Measurements from ENCODE around the gene PDE4D.
"Not testable (repeated sequence)": the region's sequence is repeated elsewhere in the genome, so short reads cannot be mapped to it uniquely, and the experiment has no call there.

Gene PDE4D

DNA sequence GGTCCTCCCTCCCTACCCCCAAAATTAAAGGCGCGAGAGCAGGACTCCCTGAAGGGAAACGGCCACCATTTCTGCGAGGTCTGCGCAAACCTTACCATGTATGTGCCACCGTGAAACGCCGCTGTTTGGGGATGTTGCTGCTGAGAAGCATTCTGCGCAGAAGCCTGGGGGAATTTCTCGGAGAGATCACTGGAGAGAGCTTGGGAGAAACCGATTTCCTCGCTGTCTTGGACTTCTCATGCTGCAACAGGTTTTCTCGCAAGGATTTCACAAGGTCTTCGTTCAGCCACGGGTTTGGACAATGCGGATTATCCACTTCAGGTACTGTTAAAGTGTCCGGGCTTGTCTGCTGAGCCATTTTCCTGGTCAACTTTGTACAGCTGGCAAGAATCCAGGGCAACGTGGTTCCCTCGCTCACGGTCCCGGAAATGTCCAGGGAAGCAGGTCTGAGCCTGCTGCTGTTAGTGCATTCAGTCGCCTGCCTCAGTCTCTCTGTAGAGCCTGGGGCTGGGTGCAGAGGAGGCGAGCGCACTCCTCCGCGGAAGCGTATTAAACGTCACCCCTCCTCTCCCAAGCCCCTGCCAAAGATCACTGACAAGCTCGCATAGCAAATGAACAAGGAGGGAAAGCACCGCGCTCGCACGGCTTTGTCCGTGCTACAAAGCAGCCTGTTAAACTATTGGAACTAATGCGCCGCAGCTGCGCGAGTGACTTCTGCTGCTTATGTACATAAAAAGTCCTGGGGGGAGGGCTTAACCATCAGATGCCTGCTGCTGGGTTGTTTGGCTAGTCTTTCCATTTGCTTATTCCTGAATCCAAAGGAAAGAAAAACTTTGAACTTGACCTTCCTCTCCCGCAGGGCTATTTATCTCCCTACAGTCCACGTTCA is 125.1 kb downstream of the PDE4D start:
- DNase-seq (ENCODE audit: low read depth, low spot score), result no peak

DNA sequence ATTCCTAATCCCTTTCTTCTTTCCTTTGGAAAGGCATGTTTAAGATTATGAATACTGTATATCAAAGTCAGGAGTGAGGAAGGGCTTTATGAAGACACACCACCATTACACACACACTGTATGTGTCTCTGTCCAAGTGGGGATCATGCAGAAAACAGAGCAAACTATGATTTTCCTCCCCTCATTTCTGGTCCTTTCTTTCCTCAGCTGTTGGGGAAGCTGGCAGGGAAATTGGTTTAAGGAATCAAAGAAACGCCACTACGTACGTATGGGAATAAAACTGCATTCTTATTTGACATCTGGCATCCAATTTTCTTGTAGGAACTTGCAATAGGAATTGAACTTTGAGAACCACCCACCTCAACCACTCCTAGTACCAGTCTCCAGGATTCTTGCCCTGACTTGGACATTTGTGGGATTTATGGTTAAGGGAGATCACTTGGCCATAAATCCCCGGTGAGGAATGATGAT is 125.8 kb downstream of the PDE4D start:
- DNase-seq (ENCODE audit: low read depth, low spot score), result no peak

DNA sequence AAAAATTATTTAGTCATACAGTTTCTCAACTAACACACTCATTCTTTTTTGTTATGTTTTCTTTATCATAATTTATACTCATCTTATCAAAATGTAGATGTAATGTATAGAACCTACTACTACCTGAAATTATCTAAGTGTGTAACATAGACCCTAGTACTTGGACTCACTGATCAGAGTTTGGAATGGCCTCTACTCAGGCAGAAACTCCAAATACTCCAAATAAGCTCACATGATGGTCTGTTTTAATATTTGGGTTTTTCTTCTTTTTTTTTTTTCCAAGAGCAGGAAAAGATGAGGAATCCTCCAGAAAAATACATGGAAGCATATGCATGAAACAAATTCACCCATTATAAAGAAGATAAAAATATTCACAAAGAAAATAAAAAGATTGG is 126.3 kb downstream of the PDE4D start:
- no peak for DNase-seq (ENCODE audit: low read depth, low spot score)

DNA sequence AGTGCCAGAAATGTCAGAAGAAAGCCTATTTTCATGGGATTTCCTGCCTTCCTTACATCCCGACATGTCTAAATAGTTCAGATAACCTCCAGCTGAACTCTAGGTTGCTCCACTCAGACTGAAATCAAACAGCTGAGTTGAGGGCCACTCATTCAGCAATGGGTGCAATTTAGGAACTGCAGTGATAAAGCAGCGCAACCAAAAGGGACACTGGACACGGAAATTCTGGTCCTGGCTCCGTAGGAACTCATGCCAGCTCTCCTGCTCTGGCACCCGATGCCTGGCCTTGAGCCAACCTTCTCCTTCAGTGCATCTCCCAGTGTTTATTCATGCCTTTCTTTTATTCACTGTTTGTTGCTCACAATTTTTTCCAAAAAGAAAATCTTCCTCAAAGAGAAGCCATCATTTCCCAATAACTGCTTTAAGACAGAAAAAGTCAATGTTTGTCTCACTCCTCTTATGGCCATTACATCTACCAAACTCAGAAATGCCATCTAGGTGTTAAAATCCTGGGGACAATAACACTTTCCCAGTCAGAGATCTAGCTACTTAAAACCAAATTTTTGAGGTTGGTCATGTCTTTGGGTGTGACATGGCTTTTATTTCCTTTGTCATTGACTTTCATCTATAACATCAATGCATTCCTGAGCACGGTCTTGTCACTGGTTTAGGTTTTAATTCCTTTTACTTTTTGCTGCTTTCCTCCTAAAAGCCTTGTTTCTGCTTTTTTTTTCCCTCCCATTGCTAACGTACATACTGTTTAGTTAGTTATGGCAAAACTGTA is 126.9 kb downstream of the PDE4D start:
- no peak for DNase-seq (ENCODE audit: low read depth, low spot score)

DNA sequence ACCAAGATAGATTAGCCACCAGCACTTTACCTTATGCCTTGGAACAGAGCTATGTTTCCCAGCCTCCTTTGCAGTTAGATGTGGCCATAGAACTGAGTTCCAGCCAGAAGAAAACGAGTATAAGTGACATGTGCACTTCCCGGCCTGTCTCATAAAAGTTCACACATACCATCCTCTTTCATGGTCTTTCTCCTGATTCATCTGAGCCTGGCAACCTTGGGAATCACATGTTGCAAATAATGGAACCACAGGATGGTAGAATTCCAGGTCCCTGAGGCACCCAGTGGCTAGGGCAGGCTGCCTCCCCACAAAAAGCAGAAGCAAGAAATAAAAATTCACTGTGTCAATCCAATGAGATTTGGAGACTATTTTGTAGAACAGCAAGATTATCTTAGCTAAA is 128.1 kb downstream of the PDE4D start:
- DNase-seq (ENCODE audit: low read depth, low spot score), result no peak

DNA sequence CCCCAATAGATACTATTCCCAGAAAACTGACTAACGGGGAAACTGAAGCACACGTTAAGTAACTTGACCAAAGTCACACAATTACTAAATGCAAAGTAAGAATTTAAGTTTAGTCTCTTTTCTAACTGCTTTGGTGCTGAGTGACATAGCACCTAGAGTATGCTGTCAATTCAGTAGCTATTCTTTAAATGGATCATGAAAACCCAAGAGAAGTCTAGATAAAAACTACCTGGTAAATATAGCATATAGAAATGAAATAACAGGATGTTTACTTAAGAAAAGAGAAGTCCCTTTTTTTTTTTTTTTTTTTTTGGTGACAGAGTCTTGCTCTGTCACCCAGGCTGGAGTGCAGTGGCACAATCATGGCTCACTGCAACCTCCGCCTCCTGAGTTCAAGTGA is 129.2 kb downstream of the PDE4D start:
- no peak for DNase-seq (ENCODE audit: low read depth, low spot score)

DNA sequence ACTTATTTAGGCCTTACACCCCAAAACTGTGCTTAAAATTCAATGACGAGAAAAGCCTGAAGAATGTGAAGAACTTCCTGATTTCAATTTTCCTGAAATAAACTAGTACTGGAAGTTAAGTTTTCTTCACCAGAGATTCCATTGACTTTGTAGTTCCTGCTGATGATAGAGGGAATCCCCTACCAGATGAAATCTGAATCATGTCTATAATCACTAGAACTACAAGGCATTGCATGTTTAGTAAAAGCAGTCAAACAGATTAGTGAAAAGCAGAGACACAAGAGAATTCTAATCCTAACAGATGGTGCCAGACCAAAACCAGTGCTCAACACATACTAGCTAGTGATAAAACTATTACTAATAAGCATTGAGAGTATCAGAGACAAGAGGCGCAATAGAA is 130.0 kb downstream of the PDE4D start:
- no peak for DNase-seq (ENCODE audit: low read depth, low spot score)

DNA sequence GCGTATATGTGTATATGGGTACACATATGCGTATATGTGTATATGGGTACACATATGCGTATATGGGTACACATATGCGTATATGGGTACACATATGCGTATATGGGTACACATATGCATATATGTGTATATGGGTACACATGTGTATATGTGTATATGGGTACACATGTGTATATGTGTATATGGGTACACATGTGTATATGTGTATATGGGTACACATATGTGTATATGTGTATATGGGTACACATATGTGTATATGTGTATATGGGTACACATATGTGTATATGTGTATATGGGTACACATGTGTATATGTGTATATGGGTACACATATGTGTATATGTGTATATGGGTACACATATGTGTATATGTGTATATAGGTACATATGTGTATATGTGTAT is 131.3 kb downstream of the PDE4D start:
- DNase-seq (ENCODE audit: low read depth, low spot score), result not testable (repeated sequence)

DNA sequence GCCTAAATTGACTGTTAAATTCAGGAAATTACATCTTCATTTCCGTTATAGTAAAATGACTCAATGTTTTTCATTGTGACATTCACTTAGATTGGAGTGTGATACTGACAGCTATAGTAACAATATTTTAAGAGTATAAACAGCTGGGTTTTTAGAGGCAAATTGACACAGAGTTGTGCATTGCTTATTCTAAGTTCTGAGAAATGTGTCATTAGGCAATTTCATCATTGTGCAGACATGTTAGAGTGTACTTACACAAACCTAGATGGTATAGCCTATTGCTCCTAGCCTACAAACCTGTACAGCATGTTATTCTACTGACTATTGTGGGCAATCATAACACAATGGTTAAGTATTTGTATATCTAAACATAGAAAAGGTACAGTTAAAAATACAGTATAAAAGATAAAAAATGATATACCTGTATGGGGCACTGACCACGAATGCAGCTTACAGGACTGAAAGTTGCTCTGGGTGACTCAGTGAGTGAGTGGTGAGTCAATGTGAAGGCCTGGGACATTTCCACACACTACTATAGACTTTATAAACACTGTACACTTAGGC is 132.7 kb downstream of the PDE4D start:
- no peak for DNase-seq (ENCODE audit: low read depth, low spot score)

DNA sequence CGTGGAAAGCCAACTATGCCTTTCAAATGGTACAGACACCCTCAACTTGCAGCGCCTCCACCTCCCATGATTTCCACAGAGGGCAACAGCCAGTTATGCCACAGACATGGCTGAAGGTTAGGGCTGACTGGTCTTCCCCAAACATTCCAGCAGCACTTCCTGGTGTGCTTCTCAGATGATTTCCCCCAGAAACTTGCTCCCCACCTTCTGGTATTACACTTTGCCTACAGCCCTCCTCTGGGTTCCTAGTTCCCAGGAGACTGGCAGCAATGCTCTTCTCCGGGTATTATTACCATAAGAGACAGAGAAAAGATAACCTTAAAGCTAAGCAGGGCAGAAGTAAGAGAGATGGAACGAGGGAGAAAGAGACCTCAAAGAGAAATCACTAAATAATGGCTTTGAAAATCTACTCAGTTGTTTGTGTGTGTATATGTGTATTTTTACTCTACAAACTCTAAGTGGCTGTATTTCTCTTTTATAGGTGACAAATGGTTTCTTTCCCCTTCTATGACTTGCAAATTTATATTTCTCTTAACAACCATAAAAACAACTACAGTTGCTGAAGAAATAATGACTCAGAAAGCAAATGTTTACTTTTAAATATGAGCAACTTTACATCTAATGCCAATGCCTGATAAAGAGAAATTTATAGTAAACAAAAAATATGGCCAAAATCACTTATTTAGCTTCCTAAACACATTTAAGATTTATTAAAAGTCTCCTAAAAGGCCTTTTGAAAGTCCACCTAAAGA is 133.8 kb downstream of the PDE4D start:
- no peak for DNase-seq (ENCODE audit: low read depth, low spot score)

DNA sequence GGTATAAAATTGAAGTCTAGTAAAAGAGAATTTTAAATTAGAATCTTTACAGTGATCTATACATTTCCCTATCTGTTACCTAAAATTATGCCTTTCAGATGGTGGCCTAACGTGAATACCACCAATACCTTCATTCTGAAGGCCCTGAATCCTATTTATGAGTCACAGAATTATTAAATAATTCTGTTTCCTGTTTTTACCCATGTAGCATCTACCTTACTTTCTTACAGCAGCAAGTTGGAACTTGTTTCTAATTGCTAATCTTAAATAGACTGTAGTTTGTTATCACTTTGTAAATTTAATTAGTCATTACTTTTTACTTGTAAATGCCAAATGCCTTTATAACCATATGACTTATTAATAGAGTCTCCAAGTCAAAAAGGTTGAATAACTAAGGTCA is 135.0 kb downstream of the PDE4D start:
- DNase-seq (ENCODE audit: low read depth, low spot score), result no peak

DNA sequence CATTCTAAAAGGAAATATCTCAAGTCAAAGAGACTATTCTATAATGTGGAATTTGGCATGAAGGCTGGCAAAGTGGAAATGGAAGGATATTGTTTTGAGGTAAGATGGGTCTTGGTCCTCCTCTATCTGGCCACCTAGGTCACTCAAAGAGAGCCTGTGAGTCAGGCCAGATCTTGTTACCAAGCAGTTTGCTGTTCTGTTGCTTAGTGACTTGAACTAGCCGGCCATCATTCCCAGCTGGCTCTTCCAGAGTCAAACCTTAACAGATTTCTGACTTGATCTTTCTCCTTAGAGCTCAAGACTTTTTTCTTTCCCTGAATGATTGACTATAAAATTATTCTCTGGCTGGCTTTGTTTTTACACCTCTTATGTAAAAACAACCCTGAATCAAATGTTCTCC is 136.1 kb downstream of the PDE4D start:
- DNase-seq (ENCODE audit: low read depth, low spot score), result no peak

DNA sequence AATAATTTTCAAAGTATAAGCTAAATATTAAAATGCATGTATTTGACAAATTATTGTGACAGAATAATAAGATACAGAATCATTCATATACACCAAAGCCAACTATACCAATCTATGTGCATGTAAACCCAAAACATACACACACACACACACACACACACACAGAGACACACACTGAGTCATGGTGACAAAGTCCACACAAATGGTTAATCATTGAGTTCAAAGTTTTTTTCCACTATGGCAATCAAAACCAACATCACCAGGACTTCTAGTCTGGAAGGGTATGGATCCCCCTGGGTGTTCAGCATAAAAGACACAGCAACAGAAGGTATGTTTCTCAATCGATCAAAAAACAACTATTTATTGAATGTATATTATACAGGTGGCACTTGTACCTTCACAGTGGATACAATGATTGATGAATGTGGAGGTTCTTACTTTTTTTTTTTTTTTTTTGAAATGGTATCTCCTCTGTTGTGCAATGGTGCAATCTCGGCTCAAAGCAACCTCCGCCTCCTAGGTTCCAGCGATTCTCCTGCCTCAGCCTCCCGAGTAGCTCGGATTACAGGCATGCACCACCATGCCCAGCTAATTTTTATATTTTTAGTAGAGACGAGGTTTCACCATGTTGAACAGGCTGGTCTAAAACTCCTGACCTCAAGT is 137.0 kb downstream of the PDE4D start:
- DNase-seq (ENCODE audit: low read depth, low spot score), result no peak

DNA sequence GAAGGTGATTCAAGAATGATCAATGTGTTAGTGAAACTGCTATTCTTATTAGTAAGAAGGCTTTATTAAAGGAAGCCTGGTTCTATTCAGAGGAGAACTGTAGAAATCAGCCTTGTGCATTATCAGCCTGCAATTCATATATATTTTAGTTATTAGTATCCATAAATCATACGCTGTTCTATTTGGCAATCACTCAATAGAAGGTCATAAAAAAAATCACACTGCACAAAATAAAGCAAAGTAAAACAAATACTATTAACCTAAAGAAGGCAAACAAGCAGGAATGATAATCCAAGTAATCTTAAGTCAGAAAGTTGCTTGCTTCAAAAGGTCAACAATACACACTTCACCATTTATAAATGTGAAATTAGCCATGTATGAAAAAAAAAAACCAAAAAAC is 138.1 kb downstream of the PDE4D start:
- DNase-seq (ENCODE audit: low read depth, low spot score), result no peak

DNA sequence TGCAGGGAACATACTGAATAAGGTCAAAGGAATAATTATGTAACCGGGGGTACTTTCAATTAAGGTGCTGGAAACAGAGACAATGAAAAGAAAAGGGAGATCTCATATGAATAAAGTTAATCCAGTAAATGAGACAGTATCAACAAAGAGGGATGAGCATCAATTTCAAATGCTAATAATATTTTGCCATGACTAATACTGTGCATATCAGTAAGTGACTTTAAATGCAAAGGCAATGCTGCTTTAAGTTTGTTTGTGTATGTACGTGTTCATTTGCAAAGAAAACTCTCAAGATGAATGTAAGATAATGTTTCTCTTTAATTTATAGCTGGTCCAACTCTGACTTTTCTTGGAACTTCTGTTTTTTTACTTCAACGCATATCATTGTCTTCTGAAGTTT is 139.9 kb downstream of the PDE4D start:
- DNase-seq (ENCODE audit: low read depth, low spot score), result no peak

DNA sequence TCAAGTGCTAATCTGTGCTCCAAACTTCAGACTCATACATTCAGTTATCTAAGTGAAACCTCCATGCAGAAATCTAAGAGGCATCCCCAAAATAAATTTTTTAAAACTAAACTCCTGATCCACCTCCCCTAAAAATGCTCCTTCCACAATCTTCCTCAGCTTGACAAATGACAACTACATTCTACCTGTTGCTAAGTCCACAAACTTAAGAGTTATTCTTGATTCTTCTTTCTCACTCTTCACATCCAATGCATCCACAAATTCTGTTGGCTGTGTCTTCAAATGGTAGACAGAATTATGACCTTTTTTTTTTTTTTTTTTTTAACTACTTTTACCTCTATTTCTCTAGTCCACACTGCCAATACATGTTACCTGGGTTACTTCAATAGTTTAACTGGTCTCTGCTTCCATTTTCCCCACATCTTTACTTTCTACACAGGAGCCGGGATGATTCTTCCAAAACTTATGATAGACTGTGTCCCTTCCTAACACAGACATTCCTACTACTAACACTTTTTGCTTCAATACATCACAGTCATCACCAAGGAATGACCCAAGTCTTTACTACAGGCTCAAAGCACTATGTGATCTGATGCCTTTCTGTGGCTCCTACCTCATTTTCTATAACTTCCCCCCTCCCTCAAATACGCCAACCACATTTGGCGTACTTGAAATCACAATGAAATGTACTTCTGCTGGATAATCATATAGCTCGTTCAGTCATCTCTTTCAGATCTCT is 143.6 kb downstream of the PDE4D start:
- no peak for DNase-seq (ENCODE audit: low read depth, low spot score)

DNA sequence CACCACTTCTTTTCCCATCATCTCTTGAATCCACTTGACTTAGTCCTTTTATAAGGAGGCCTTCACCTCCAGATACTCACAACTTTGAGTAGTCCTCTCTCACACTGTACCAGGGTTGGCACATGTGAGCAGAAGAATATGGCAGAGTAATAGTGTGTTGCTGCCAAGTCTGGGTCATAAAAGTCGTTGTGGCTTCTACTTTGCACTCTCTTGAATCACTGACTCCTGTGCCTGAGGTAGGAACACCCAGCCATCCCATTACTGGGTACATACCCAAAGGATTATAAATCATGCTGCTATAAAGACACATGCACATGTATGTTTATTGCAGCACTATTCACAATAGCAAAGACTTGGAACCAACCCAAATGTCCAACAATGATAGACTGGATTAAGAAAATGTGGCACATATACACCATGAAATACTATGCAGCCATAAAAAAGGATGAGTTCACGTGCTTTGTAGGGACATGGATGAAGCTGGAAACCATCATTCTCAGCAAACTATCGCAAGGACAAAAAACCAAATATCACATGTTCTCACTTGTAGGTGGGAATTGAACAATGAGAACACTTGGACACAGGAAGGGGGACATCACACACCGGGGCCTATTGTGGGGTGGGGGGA is 145.4 kb downstream of the PDE4D start:
- DNase-seq (ENCODE audit: low read depth, low spot score), result not testable (repeated sequence)

DNA sequence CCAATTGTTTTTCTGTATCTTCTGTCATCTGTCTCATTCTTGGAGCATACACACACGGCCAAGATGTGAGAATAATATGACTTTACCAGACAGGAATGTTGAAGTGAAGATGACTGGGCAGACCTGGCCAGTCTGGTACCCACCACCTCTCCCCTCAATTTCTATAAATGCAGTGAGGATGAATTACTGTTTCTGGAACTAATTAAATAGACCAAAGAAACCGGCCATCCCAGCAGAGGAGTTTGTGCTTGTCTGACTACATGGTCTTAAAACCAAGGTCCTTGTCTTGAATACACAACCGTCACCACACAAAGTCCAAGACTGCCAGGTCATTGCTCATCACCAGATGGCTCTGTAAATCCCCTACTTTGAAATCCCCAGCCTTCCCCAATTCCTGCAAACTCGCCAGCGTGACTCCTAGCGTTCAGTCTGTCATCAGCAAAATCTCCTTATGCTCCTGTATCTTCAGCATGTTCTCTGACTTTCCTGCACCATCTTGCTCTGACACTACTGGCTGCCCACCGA is 147.2 kb downstream of the PDE4D start:
- DNase-seq (ENCODE audit: low read depth, low spot score), result no peak

DNA sequence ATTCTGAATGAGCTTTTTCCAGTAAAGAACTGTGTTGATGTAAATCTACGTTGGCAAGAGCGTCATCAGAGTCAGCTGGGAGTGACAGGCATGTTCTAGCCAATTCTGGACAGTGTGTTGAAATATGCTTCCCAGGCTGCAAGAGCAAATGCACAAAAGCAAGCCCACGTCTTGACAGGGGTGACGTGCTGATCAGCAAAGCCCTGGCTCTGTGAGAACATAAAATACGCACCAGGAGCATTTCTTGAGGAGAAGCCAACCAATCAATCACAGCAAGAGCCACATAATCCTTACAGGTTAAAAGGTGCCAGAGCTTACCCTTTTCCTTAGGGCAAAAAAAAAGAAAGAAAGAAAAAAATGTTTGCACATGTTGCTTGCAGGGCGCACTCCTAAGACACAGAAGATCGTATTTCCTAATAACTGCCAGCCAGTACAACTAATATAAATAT is 148.1 kb downstream of the PDE4D start:
- no peak for DNase-seq (ENCODE audit: low read depth, low spot score)

DNA sequence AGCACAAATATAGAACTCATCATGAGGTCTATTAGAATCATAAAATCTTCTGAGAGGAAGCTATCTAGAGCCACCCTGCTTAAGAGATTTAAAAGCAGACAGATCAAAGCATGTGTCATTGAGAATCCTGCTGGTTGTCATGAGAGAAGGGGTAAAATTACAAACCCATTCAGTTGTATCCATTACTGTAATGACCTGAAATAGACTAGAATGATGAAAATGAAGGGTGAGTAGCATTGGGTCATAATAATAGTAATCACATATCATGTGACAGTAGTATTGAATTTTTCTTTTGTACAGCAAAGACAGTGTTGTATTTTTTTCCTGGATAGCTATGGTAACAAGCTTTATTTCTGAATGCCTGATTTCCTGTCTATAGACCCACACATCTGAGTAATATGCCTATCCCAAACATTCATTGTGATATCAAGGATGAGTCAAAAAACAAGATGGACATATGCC is 149.0 kb downstream of the PDE4D start:
- no peak for DNase-seq (ENCODE audit: low read depth, low spot score)

All from activated naive CD8-positive, alpha-beta T cell treated with anti-CD3 and anti-CD28 coated beads, Interleukin-2, amount 50 U/mL, for 16 hours (primary cell).